HK-2 (cell line): Measurements from ENCODE around the gene RHOJ.

Experiments
- DNase-seq: peaks from one replicate; pipeline ENCODE4 v3.0.0-alpha.2; 2018; ENCODE audit not compliant: unreplicated experiment

RHOJ gene

DNA sequence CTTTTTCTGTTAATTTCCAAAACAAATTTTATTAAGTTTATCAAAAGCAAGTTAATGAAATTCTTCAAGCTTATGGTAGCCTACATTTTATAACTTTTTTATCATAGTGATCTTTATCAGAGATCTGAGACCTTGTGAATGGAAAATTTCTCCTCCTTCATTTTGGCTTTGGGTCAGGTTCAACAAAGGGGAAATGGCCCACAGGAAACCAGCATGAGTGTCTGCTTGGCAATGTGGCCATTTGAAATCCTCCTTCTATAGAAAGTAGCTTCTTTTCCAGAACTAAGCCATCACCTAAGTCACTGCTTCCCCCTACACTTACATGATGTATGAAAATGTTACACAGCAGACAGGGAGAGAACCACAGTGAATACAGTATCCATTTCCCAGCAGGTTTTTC, 1.6 kb downstream of the RHOJ start:
- no peak for DNase-seq

- no peak for DNase-seq
Observed at GRCh38 chr14:63209160-63209559, 4.9 kb downstream of the RHOJ start.

DNA sequence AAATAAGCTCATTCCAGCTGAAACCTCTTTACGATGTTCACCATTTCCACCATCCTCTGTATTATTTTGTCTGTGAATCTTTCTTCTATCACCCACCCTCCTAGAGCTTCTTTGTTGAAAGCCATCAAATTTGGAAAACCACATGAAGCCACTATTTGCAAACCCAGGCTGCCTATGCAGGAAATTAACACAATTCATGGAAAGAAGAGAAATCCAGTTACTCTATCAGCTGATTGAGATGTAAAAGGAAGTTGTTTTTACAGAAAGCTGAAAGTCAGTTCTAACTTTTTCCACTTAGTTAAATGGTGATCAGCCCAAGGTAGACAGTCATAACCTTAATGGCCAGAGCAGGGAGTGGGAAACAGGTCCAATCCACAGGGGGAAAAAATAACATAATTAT, 6.6 kb downstream of the RHOJ start:
- no peak for DNase-seq

GRCh38 chr14:63212209-63212608, 8.0 kb downstream of the RHOJ start:
- no peak for DNase-seq

DNA sequence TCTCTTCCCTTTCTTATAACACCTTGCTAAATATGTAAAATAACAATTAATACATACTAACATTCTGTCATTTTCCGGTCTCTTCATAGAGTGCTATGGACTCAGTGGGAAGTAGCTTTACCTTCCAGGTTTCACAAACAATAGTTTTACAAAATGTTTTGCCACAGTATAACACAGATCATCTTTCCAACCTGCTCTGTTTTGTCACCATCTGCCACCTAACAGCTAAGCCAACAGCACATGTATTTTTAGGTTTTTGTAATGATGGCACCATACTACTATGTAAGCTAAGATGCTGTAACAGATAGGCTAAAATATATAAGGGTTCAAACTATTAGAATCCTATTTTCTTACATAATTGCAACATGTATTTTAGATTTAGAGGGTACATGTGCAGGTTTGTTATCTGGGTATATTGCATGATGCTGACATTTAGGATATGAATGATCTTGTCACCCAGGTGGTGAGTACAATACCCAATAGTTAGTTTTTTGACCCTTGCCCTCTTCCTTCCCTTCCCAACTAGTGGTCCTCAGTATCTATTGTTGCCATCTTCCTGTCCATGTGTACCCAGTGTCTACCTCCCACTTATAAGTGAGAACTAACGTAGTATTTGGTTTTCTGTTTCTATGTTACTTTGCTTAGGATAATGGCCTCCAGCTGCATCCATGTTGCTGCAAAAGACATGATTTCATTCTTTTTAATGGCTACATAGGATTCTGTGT, 8.7 kb downstream of the RHOJ start:
- no peak for DNase-seq

DNA sequence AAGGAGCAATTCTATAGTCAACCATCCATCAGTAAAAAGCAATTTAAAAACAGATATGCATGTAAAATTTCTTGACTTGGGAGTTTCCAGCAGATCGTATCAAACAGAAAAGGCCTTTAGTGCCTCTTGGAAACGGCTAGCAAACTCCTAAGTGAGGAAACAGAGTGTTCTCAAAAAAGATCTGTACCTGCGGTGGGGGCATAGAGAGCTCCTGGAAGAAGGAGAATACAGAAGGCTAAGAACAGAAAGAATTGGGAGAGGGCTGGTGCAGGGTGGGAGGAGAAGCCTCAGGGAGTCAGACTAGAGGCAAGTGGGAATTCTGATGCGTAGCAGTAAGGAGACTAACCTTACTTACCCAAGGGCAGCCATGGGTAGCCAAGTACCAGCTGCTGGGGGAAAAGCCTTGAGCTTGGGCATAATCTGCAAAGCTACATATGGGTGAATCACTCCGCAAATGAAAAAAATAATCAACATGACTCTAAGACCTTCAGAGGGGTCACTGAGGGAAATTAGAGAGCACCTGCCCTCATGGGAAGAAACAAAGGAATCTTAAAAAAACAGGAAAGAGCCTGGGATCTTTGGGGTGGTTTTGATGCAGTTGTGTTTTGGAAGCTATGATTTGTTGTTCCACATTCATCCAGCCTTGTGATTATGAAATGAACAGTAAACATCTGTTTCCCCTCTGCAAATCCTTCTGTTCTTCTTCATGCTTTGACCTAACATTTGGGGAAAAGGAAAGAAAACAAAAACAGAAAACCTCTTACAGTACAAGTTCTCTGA, 10.4 kb downstream of the RHOJ start:
- no peak for DNase-seq

DNA sequence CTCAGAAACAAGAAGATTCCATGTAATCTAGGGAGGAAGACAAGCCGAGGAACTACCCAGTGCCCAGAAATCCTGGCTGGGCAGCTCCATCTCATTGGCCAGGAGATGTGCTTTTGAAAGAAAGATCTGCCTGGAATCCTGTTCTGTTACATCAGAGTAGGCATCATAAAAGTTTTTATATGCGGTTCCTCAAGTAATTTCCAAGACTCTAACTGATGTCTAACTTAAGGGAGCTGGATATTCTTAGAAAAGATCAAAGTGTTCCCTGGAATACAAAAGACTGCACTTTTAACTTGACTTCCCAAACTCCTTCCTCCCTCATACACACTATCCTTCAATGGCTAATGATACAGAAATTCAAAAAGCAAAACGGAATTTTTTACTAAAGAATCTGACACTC, 16.3 kb downstream of the RHOJ start:
- DNase-seq: no peak

GRCh38 chr14:63223596-63223995, 19.4 kb downstream of the RHOJ start:
- no peak for DNase-seq

GRCh38 chr14:63224196-63224595, 20.0 kb downstream of the RHOJ start:
- DNase-seq: no peak

GRCh38 chr14:63228217-63228616, 24.0 kb downstream of the RHOJ start:
- DNase-seq: no peak

DNA sequence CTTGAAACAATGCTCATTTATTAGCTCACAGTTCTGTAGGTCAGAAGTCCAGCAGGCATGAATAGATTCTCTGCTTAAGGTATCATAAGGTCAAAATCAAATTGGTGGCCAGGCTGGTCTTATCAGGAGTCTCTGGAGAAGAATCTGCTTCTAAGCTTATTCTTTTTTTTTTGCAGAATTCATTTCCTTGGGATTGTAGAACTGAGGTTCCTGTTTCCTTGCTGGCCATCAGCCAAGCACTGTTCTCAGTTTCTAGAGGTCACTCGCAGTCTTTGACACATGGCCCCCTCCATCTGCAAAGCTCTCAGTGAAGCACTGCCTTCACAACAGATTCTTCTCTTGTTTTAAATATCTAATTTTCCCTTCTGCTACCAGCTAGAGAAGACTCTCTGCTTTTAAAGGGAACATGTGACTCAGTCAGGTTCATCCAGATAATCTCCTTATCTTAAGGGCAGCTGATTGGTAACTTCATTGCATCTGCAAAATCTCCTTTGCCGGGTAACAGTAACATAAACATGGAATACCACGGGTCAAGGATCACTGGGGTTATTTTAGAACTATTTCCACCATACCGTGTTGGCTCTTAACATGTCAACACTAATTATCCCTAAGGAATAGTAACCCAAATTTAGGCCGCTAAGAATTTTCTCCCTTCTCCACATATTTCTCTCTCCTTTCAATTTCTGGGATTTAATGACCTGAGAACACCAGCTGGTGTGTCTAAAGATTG, 25.3 kb downstream of the RHOJ start:
- DNase-seq: no peak

GRCh38 chr14:63231766-63232165, 27.5 kb downstream of the RHOJ start:
- no peak for DNase-seq

- no peak for DNase-seq
Observed at GRCh38 chr14:63237791-63238190, 33.5 kb downstream of the RHOJ start.

- no peak for DNase-seq
Observed at GRCh38 chr14:63240221-63240620, 36.0 kb downstream of the RHOJ start.

- no peak for DNase-seq
Observed at GRCh38 chr14:63241096-63241495, 36.9 kb downstream of the RHOJ start.

GRCh38 chr14:63243646-63244045, 39.4 kb downstream of the RHOJ start:
- no peak for DNase-seq

- no peak for DNase-seq
Observed at GRCh38 chr14:63245893-63246292, 41.6 kb downstream of the RHOJ start.

- DNase-seq: no peak
Observed at GRCh38 chr14:63248211-63248610, 44.0 kb downstream of the RHOJ start.

GRCh38 chr14:63249092-63249491, 44.8 kb downstream of the RHOJ start:
- DNase-seq: no peak

DNA sequence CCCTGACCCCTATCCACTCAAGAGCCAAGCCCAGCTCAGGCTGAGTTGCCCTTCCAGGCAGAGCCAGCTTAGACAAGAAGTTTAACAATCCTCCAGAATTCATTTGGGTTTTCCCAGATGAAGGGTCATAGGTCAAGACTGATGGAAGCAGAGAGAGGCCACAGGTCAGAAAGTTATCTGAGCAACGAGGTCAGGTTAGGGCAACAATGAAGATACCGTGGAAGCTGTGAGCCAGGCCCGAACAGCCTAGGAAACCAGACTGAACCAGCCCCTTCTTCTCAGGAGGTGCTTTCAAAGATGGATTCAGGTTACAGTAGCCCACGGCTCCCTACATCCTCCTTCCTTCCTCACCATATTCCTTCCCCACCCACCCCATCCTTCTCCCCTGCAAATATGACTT, 53.1 kb downstream of the RHOJ start:
- no peak for DNase-seq

DNA sequence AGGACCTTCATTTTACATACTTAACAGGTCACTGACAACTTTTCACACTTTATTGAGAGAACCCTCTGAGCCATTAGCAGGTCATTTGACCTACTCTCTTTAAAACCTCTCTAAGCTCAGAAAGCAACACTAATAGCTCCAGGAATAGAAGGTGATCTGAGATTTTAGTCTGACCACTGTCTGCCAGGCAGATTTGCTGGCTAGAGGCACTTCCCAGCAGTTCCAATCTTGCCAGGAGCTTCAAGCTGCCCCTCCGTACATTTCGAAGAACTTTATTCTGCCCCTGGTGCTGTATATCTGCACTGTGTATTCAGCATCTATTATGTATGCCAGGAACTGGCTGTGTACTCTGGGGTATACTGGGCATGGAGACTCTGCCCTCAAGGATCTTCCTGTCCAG, 58.2 kb downstream of the RHOJ start:
- DNase-seq: no peak

- DNase-seq: no peak
Observed at GRCh38 chr14:63266106-63266505, 61.9 kb downstream of the RHOJ start.

- DNase-seq: no peak
Observed at GRCh38 chr14:63267171-63267570, 62.9 kb downstream of the RHOJ start.
